PC-9 (cell line): ENCODE results near the gene PPP1R2. TPM values are rescaled to one million over a fixed set of nuclear protein-coding genes. Genes with fewer than 3 reads are reported as not detected.
"Not testable (repeated sequence)": the region's sequence is repeated elsewhere in the genome, so short reads cannot be mapped to it uniquely, and the experiment has no call there.

Experiments
- BruUV-seq: library from RNA; stranded (reverse); fragments of 400-500 nt; replicated peaks from 2 replicates; lab custom pipeline; 2021; lab: Mats Ljungman, UMichigan
- CTCF ChIA-PET: fragments of 300-600 bp; sonication (Branson Sonifier 250); formaldehyde crosslinking; loops from one replicate; lab custom pipeline; 2022; ENCODE audit warnings: antibody characterized with exemption; lab: Charles Lee
- POLR2A ChIA-PET: fragments of 300-600 bp; sonication (Branson Sonifier 250); formaldehyde crosslinking; loops from one replicate; lab custom pipeline; 2022; ENCODE audit warnings: antibody characterized with exemption; ENCODE audit not compliant: unreplicated experiment; lab: Charles Lee
- DNase-seq, 2 experiments: peaks; one replicate each; pipeline versions ENCODE4 v3.0.0 to v3.0.0-alpha.2; 2015 to 2022; ENCODE audit warnings: mixed read lengths in 1 of 2
- H2AFZ ChIP-seq: fragments of 200-600 bp; sonication (generic); 2 replicates; pipeline ENCODE4 v1.8.1; 2017; ENCODE audit warnings: antibody characterized with exemption
- H3F3A ChIP-seq: fragments of 200-600 bp; sonication (generic); 2 replicates; pipeline ENCODE4 v1.8.1; 2017; ENCODE audit warnings: antibody characterized with exemption, mild to moderate bottlenecking, low read depth; ENCODE audit not compliant: insufficient read depth
- H3K27ac ChIP-seq: fragments of 200-600 bp; sonication (generic); 2 replicates; pipeline ENCODE4 v1.6.1; 2016; ENCODE audit warnings: mixed run types
- H3K27me3 ChIP-seq: fragments of 200-600 bp; sonication (generic); 2 replicates; pipeline ENCODE4 v1.6.1; 2016; ENCODE audit warnings: low read depth, mixed run types; ENCODE audit not compliant: insufficient read depth
- H3K36me3 ChIP-seq: fragments of 200-600 bp; sonication (generic); 2 replicates; pipeline ENCODE4 v1.6.1; 2016; ENCODE audit warnings: low read depth, mixed run types
- H3K4me1 ChIP-seq: fragments of 200-600 bp; sonication (generic); replicated peaks from 2 replicates; pipeline ENCODE4 v1.6.1; 2016; ENCODE audit warnings: mixed run types; ENCODE audit not compliant: insufficient read depth
- H3K4me2 ChIP-seq: fragments of 200-600 bp; sonication (generic); 2 replicates; pipeline ENCODE4 v1.6.1; 2017; ENCODE audit warnings: mixed run types
- H3K4me3 ChIP-seq: fragments of 200-600 bp; sonication (generic); 2 replicates; pipeline ENCODE4 v1.6.1; 2016; ENCODE audit warnings: mixed run types
- H3K79me2 ChIP-seq: fragments of 200-600 bp; sonication (generic); 2 replicates; pipeline ENCODE4 v1.6.1; 2017; ENCODE audit warnings: low read depth, mixed run types
- H3K9me2 ChIP-seq: fragments of 200-600 bp; sonication (generic); 2 replicates; pipeline ENCODE4 v1.8.1; 2017; ENCODE audit warnings: mild to moderate bottlenecking; ENCODE audit not compliant: insufficient read depth
- H3K9me3 ChIP-seq: fragments of 200-600 bp; sonication (generic); 2 replicates; pipeline ENCODE4 v1.8.1; 2016; ENCODE audit warnings: low read depth; ENCODE audit not compliant: insufficient read depth
- H4K20me1 ChIP-seq: fragments of 200-600 bp; sonication (generic); 2 replicates; pipeline ENCODE4 v1.8.1; 2017; ENCODE audit not compliant: insufficient read depth
- CTCF ChIP-seq: fragments of 200-600 bp; sonication (generic); conservative IDR thresholded peaks from 2 replicates; pipeline ENCODE4 v1.6.1; 2017; ENCODE audit warnings: mixed run types, antibody characterized with exemption, mild to moderate bottlenecking, moderate library complexity
- EZH2 ChIP-seq: fragments of 200-600 bp; sonication (generic); IDR thresholded peaks from 2 replicates; pipeline ENCODE4 v1.8.0; 2017; ENCODE audit warnings: antibody characterized with exemption, low read depth
- intact Hi-C: fragments of 100-400 bp; cut with micrococcal nuclease; formaldehyde crosslinking; loops from one replicate; pipeline ENCODE4 v1.10.0; 2022; ENCODE audit not compliant: unreplicated experiment
- total RNA-seq: library from RNA; stranded (reverse); gene quantifications from 2 replicates; pipeline ENCODE4 v1.2.3, GENCODE V29; 2021

PPP1R2 gene
- total RNA-seq, 1 experiment from 2014 or later = 49.1 TPM

- Histone ChIP-seq H3K4me2 (no peak overlapping the region), H3K79me2 (no peaks in the 10 kb centered on the region), H2AFZ (no peak overlapping the region), H3K9me2 (no peaks in the 10 kb centered on the region), H3K9me3 (no peaks in the 10 kb centered on the region), H3K36me3 (no peaks in the 10 kb centered on the region), H3K4me3 (no peak overlapping the region), H3K27me3 (peaks cover 40% of the 10 kb centered on the region), H4K20me1 (no peaks in the 10 kb centered on the region), H3K27ac (no peak overlapping the region), H3K4me1 (no peaks in the 10 kb centered on the region), H3F3A (no peaks in the 10 kb centered on the region)
- intact Hi-C loops = no loop called here
- no peak for DNase-seq
- ChIA-PET POLR2A (no interaction called here), CTCF (no interaction called here)
- no peak for TF ChIP-seq EZH2
- TF ChIP-seq CTCF = no peak
- BruUV-seq = no TSS peak
Observed at GRCh38 chr3:195475614-195476013, 67.5 kb downstream of the PPP1R2 start.

- H4K20me1 ChIP-seq, DNase-seq, H3K27ac ChIP-seq, H3K79me2 ChIP-seq, H3K4me1 ChIP-seq, H3K4me3 ChIP-seq, H3K9me2 ChIP-seq, H3K9me3 ChIP-seq, H3K36me3 ChIP-seq, BruUV-seq, CTCF ChIA-PET, H3K4me2 ChIP-seq, H2AFZ ChIP-seq, H3F3A ChIP-seq, POLR2A ChIA-PET, intact Hi-C loops: not testable (repeated sequence)
- H3K27me3 ChIP-seq = peaks cover 40% of the 10 kb centered on the region
Observed at GRCh38 chr3:195475116-195475515, 68.0 kb downstream of the PPP1R2 start.

- no peak overlapping the region for H3K27ac ChIP-seq
- no peak overlapping the region for H2AFZ ChIP-seq
- no peak overlapping the region for H3K4me3 ChIP-seq
- H3K9me2 ChIP-seq = no peaks in the 10 kb centered on the region
- H3K79me2 ChIP-seq = no peaks in the 10 kb centered on the region
- intact Hi-C loops = no loop called here
- H3K36me3 ChIP-seq = no peaks in the 10 kb centered on the region
- H3K27me3 ChIP-seq = 0 out of 2 replicates have a peak, but pooled peaks cover under 1% of the 10 kb centered on the region
- no TSS peak for BruUV-seq
- no peaks in the 10 kb centered on the region for H3F3A ChIP-seq
- POLR2A ChIA-PET = no interaction called here
- H3K4me1 ChIP-seq = no peaks in the 10 kb centered on the region
- no peak overlapping the region for H3K4me2 ChIP-seq
- H3K9me3 ChIP-seq = peaks cover 6% of the 10 kb centered on the region; the same call in 1 of the 2 replicates
- DNase-seq = no peak
- CTCF ChIA-PET = no interaction called here
- TF ChIP-seq EZH2 = no peak
- TF ChIP-seq CTCF = no peak
- no peaks in the 10 kb centered on the region for H4K20me1 ChIP-seq
Observed at GRCh38 chr3:195468841-195469240, 74.3 kb downstream of the PPP1R2 start.

- no peak for DNase-seq
- CTCF ChIA-PET = no interaction called here
- Histone ChIP-seq H2AFZ (0 out of 2 replicates have a peak overlapping the region, but pooled peaks have one; percentile 23), H3F3A (no peaks in the 10 kb centered on the region), H3K79me2 (no peaks in the 10 kb centered on the region), H4K20me1 (no peaks in the 10 kb centered on the region), H3K4me2 (no peak overlapping the region), H3K36me3 (no peaks in the 10 kb centered on the region), H3K4me1 (no peaks in the 10 kb centered on the region), H3K27me3 (no peaks in the 10 kb centered on the region), H3K9me3 (peaks cover 6% of the 10 kb centered on the region; the same call in 1 of the 2 replicates), H3K27ac (no peak overlapping the region), H3K9me2 (no peaks in the 10 kb centered on the region), H3K4me3 (no peak overlapping the region)
- POLR2A ChIA-PET = no interaction called here
- TF ChIP-seq EZH2 (no peak), CTCF (no peak)
- intact Hi-C loops = no loop called here
- no TSS peak for BruUV-seq
Observed at GRCh38 chr3:195468391-195468776, 74.7 kb downstream of the PPP1R2 start.
